GM04504 (cell line): ENCODE data around the gene LMCD1.
"Not testable (repeated sequence)": the region's sequence is repeated elsewhere in the genome, so short reads cannot be mapped to it uniquely, and the experiment has no call there.

ENCODE experiments used
- DNase-seq: peaks from one replicate; pipeline ENCODE4 v3.0.0-alpha.2; 2012; ENCODE audit warnings: low read depth

The LMCD1 gene

DNA sequence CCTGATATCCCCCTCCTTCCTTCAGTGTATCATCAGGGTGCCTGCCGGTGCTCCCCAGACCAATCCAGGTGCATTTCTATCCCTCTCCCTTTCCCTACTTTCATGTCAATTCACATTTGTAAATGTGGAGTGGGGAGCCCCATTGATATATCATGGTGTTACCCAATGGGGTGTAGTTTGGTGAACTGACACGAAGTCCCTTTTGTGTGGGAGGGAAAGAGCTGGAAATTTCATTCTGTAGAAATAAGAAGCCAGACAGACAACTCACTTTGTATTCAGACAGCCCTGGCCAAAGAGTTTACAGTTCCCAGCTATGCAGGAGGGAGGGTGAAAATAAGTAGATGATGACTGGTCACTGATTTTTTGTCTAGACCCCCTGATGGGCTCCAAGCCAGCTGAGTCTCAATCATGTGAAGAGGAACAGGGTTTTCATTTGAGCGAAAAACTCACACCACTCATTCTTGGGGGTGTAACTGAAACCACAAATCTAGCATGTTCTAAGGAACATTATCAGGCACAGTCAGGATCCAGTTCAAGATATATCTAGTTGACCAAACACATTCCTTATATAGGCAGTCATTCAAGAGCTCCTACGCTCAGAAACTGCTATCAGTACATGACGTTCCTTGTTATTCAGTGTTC, 58.9 kb downstream of the LMCD1 start:
- DNase-seq = no peak

DNA sequence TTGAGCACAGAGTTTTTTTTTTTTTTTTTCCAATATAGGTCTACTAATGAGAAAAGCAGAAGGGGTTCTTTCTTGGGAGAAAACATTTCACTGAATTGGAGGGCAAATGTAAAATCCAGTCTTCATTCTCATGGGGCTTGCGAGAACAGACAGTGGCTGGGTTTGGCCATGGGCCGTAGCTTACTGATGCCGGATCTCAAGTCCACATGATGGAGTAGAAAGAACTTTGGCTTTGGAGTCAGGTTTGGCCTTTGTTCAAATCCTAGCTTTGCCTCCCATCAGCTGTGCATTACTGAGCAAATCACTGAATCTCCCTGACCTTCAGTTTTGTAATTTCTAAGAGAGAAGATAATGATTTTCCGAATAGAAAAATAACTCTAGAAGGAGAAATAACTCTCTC, 59.7 kb downstream of the LMCD1 start:
- no peak for DNase-seq

GRCh38 chr3:8562081-8562595, 60.5 kb downstream of the LMCD1 start:
- no peak for DNase-seq

DNA sequence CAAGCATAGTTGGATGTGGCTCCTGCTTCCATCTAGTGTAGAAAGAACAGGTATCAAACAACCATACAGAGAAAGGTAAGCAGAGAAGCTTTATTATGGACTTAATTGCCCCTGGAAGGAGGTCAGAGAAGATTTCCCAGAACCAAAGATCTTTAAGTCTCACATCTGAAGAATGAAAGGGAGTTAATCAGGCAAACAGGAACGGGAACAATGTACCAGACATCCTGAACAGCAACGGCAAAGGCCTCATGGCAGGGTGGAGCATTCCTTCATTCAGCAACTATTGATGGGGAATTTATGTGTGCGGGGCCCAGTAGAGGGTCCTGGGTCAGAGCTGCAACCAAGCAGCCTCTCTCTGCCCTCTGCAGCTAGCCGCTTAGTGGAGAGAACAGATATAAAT, 61.5 kb downstream of the LMCD1 start:
- DNase-seq = no peak

- no peak for DNase-seq
Observed at GRCh38 chr3:8563597-8563996, 62.0 kb downstream of the LMCD1 start.

GRCh38 chr3:8565376-8565775, 63.8 kb downstream of the LMCD1 start:
- no peak for DNase-seq

DNA sequence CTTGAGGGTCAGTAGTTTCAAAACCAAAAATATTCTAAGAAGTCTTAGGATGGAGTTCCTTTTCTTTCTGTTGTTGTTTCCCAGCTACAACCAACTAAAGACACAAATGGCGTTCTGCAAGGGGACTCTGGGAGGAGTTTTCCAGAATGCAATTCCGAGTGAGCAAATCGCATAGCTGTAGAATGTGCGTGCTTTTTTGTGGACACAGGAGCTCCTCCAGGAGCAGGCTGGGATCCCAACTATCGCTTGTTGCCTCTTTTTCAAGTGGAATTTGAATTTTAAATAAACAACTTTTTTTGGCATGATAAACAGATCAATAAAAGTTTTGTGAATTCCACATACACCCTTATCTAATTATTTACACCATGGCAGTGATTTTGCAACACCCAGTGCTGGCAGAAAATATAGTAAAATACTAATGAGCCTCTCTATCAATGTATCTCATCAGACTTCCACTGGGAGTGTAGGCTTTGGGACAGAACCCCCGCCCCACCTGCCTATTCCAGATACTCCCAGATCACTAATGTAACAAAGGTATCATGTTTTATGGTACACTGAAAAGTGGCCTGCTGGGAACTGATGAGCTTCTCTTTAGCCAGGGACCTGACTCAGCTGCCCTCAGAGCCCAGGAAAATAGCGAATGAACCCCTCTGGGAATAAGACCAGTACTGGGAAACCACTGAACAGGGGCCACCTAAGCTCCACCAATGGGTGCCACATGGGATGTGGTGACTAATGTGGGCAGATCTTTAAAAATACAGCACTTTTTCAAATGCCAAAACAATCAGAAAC, 66.4 kb downstream of the LMCD1 start:
- DNase-seq = no peak

GRCh38 chr3:8571256-8571655, 69.6 kb downstream of the LMCD1 start:
- no peak for DNase-seq

DNA sequence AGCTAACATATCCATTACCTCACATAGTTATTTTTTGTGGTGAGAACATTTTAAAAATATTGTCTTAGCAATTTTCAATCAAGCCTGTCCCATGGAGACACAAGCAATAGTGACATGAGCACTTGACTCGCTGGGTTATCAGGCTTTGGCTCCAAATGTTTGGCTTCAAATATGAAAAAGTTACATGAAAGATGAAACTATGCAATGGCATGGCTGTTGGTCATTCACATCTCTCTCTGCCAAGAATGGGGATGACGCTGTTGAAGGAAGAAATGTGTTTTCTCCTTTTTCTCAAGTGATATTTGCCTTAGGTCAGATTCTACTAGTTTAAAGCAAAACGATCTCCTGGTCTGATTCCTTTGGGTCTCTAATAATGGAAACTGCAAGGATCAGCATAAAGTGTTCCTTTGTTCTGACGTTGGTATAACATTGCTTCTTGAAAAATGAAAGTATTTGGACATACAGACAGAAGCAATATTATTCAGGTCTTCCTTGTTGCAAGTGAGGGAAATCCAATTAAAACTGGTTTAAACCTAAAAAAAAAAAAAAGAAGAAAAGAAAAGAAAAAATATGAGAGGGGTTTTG, 71.8 kb downstream of the LMCD1 start:
- DNase-seq = no peak

- no peak for DNase-seq
Observed at GRCh38 chr3:8574040-8574669, 72.5 kb downstream of the LMCD1 start.

DNA sequence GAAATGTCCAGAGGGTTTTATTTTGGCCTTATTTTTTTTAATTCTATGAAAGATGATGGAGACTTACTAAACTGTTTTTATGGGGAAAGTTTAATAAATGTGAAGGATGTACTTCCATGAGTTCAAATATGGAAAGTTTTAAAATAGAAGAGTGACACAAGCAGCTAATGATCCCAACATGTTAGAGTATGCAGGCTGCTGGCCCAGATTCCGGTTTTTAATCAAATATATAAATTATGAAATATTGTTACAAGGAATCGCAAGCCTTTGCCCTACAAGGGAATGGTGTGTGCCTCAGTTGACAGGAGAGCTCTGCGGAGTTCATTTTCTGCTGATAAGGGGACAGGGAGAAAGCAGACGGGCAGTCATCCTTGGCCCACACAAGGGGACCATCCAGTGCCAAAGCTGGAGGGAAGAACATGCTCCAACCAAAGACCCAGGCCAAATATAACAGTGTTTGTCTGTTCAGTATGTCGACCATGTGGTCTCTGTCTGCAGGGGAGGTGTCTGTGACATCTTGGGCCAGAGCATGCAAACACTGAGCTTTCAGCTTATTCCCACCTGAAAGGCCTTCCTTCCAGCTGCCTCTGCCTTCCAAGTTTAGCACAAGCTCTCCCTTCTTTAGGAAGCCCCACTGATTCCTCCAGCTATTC, 73.2 kb downstream of the LMCD1 start:
- DNase-seq = no peak

- DNase-seq = no peak
Observed at GRCh38 chr3:8575364-8576104, 73.9 kb downstream of the LMCD1 start.

DNA sequence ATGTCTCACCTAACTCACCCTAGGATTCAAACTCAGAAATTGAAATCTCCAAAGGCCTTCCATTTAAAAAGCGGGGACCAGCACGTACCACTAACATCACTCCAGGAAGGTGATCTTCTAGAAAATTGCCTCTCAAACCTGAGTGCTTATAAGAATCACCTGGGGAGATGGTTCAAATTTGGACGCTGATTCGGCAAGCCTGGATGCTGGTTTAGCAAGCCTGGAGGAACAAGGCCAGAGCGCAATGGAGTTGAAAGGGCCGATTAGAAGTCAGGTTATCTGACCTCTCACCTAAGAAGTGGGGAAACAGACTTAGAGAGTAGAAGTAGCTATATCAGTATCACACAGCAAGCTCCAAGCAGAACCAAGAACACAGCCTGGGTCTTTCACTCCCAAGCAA, 74.8 kb downstream of the LMCD1 start:
- DNase-seq = no peak

DNA sequence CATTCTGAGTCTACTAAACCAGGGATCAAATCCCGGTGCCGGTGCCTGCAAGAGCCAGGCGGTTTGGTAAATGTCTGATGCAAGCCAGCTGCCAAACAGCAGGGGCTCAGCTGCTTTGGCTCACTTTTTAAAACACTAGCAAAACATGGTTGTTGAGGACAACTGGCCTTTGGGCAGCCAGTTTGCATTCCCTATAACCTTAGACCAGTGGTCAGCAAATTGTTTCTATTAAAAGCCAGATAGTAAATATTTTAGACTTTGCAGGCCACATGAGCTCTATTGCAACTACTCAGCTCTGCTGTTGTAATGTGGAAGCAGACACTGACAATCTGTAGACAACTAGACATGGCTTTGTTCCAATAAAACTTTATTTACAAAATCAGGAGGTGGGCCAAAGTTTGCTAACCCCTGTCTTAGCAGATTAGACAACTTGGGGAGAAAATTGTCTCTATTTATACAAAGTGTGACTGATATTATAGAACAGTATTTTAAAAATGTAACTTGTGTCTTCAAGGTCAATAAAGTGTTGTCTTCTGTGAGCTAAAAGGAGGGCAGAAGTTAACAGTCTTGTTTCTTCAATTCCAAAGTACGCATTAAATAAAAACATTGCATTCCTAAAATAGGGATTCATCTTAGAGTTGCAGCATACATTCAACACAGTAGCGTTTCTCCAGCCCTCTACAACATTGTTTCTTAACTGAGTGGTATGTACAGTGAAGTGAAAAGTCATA, 75.4 kb downstream of the LMCD1 start:
- no peak for DNase-seq

- no peak for DNase-seq
Observed at GRCh38 chr3:8578282-8578681, 76.7 kb downstream of the LMCD1 start.

DNA sequence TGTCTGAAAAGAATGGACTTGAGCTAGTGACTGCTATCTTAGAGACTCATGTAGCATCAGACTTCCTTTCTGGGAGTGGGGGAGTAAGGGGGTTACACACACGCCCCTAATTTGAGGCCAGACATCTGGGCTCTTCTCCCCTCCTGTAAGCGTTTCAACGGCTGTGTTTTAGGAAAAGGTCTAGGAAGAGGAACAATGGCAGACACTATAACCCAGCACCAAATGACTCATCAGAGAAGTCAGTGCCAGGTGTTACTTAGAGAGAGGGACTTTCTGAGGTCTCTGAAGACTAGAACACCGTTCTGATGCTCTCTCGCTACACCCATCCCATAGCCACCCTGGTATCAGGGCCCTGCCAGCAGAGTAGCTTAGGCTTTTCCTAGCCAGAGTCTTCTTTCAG, 77.5 kb downstream of the LMCD1 start:
- DNase-seq = no peak

GRCh38 chr3:8579943-8580342, 78.3 kb downstream of the LMCD1 start:
- no peak for DNase-seq

GRCh38 chr3:8580434-8580833, 78.8 kb downstream of the LMCD1 start:
- DNase-seq = not testable (repeated sequence)

GRCh38 chr3:8581373-8581772, 79.8 kb downstream of the LMCD1 start:
- DNase-seq = no peak

- no peak for DNase-seq
Observed at GRCh38 chr3:8581806-8582445, 80.3 kb downstream of the LMCD1 start.
